Lower lobe of right lung (tissue), 2 donors: ENCODE measurements around the gene TRIM2. TPM values are rescaled to one million over a fixed set of nuclear protein-coding genes. Genes with fewer than 3 reads are reported as not detected.

Experiments
- ATAC-seq, 2 donors: fragments of 200-7000 bp; cut with Tn5 transposase; one replicate each; pipeline ENCODE4 v1.9.1; 2020 to 2022; ENCODE audit warnings: mild to moderate bottlenecking in 2 of 2, moderate library complexity in 2 of 2
- DNase-seq: peaks from one replicate; pipeline ENCODE4 v3.0.0-alpha.2; 2020
- H3K27ac ChIP-seq: fragments of 200-600 bp; one replicate; pipeline ENCODE4 v1.8.0; 2022
- H3K27me3 ChIP-seq: fragments of 200-600 bp; one replicate; pipeline ENCODE4 v1.8.0; 2022; ENCODE audit warnings: low read depth
- H3K36me3 ChIP-seq: fragments of 200-600 bp; one replicate; pipeline ENCODE4 v1.8.0; 2022; ENCODE audit warnings: mild to moderate bottlenecking
- H3K4me1 ChIP-seq: fragments of 200-600 bp; one replicate; pipeline ENCODE4 v1.8.0; 2022
- H3K4me3 ChIP-seq: fragments of 200-600 bp; one replicate; pipeline ENCODE4 v1.8.0; 2022; ENCODE audit warnings: mild to moderate bottlenecking
- H3K9me3 ChIP-seq: fragments of 200-600 bp; one replicate; pipeline ENCODE4 v1.8.0; 2022
- intact Hi-C: fragments of 100-400 bp; cut with DNase I; formaldehyde crosslinking; loops from one replicate; pipeline ENCODE4 v1.11.0; 2022
- total RNA-seq: library from RNA; stranded (reverse); fragmentation: NEBNext Ultra II Directional; extraction: Animal tissue kit (Norgen Biotek cat#: 25700); gene quantifications from one replicate; pipeline ENCODE4 v1.2.1, GENCODE V29; 2021
- TF ChIP-seq, protein P1 (sequence below): fragments of 200-600 bp; IDR thresholded peaks from one replicate; pipeline ENCODE4 v1.8.0; 2022; ENCODE audit warnings: antibody characterized with exemption, mild to moderate bottlenecking
- donor health status: DM: no; HTN: yes; CAD: no; lungs with severe emphysema.

The TRIM2 gene
- total RNA-seq, 1 donor from 2014 or later: 32.6 TPM

DNA sequence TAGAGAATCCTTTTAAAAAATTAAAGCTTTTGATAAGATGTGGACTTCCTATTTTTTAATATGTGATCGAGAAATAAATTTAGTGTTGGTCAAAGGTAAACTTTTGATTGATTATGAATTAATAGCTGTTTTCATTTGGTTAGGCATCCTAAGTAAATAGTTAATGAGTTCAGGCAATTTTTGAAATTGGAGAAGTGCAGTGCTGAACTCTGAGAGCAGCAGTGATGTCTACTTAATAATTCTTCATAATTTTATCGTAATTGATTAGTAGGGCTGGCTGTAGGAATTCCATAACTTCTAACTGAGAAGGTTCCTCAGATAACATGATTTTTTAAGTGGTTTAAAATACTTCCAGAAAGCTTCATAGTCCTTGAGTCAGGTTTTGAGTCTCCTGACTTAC is 141.8 kb downstream of the TRIM2 start:
- Histone ChIP-seq H3K4me1 (peaks cover 14% of the 10 kb centered on the region), H3K27ac (no peak overlapping the region), H3K27me3 (no peaks in the 10 kb centered on the region), H3K36me3 (no peaks in the 10 kb centered on the region), H3K9me3 (no peaks in the 10 kb centered on the region), H3K4me3 (no peak overlapping the region)
- DNase-seq: no peak
- intact Hi-C loops: loop anchor here (10.0 kb wide), 1 partner anchor 229 kb away; no protein-coding TSS in a partner anchor
- TF ChIP-seq, protein P1, sequence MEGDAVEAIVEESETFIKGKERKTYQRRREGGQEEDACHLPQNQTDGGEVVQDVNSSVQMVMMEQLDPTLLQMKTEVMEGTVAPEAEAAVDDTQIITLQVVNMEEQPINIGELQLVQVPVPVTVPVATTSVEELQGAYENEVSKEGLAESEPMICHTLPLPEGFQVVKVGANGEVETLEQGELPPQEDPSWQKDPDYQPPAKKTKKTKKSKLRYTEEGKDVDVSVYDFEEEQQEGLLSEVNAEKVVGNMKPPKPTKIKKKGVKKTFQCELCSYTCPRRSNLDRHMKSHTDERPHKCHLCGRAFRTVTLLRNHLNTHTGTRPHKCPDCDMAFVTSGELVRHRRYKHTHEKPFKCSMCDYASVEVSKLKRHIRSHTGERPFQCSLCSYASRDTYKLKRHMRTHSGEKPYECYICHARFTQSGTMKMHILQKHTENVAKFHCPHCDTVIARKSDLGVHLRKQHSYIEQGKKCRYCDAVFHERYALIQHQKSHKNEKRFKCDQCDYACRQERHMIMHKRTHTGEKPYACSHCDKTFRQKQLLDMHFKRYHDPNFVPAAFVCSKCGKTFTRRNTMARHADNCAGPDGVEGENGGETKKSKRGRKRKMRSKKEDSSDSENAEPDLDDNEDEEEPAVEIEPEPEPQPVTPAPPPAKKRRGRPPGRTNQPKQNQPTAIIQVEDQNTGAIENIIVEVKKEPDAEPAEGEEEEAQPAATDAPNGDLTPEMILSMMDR: no peak
- ATAC-seq: no peak

DNA sequence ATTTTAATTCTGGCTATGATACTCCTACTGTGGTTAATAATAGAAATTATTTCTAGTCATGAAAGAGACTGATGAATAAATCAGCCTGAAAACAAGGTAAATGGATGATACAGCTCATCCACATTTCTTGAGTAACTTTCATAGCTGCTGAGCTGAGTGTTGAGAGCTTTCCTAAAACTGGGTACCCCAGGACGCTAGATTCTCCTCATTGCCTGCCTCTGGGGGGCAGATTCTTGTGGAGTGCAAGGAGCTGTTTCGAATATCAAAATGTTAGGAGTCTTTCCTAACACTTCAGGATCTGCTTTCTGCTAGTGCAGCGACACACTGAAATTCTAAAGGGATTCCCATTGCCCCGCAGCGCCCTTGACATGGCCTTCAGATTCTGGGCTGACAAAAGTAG is 142.3 kb downstream of the TRIM2 start:
- no peaks in the 10 kb centered on the region for H3K27me3 ChIP-seq
- TF ChIP-seq, protein P1: no peak
- DNase-seq (no peak), ATAC-seq (no peak)
- intact Hi-C loops: loop anchor here (10.0 kb wide), 1 partner anchor 228 kb away; no protein-coding TSS in a partner anchor
- no peaks in the 10 kb centered on the region for H3K9me3 ChIP-seq
- H3K27ac ChIP-seq: no peak overlapping the region
- H3K4me1 ChIP-seq: peaks cover 14% of the 10 kb centered on the region
- no peak overlapping the region for H3K4me3 ChIP-seq
- no peaks in the 10 kb centered on the region for H3K36me3 ChIP-seq

DNA sequence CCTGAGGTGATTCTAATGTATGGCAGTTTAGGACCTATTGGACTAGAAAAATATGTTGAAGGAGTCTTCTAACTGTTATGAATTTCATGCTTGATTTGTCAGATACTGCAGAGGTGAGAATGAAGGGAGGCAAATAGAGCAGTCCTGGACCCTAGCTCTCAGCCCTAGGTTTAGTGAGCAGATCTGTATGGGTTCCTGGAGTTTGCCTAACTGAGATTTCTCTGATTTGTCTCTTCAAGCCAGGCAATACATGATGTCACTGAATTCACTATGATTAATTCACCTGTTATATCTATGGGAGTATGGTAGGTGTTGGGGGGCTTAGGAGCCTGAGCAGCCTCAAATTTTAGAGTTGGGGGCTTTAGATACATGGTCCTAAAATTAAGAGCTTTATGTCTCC is 142.9 kb downstream of the TRIM2 start:
- H3K4me3 ChIP-seq: no peak overlapping the region
- ATAC-seq (no peak), DNase-seq (no peak)
- TF ChIP-seq, protein P1: no peak
- H3K27me3 ChIP-seq: no peaks in the 10 kb centered on the region
- intact Hi-C loops: loop anchor here (10.0 kb wide), 1 partner anchor 228 kb away; no protein-coding TSS in a partner anchor
- H3K4me1 ChIP-seq: peaks cover 11% of the 10 kb centered on the region
- no peaks in the 10 kb centered on the region for H3K36me3 ChIP-seq
- no peaks in the 10 kb centered on the region for H3K9me3 ChIP-seq
- H3K27ac ChIP-seq: no peak overlapping the region

DNA sequence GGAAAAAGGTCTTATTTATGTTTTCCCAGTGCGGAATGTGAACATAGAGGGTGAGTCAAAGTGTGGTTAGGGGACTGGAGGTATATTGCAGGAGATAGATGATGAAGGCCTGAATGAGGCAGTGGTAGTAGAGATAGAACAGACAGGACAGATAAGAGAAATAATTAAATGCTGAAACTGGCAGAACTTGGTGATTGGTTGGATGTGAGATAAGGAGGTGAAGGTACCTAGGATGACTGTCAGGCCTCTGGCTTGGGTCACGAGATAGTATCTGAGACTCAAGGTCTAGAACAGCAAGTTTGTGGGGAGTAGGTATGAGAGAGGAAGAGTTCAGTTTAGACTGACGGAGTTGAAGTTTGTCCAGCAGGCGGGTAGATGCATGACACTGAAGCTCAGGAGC is 143.8 kb downstream of the TRIM2 start:
- H3K9me3 ChIP-seq: no peaks in the 10 kb centered on the region
- no peak overlapping the region for H3K4me3 ChIP-seq
- no peak for DNase-seq

DNA sequence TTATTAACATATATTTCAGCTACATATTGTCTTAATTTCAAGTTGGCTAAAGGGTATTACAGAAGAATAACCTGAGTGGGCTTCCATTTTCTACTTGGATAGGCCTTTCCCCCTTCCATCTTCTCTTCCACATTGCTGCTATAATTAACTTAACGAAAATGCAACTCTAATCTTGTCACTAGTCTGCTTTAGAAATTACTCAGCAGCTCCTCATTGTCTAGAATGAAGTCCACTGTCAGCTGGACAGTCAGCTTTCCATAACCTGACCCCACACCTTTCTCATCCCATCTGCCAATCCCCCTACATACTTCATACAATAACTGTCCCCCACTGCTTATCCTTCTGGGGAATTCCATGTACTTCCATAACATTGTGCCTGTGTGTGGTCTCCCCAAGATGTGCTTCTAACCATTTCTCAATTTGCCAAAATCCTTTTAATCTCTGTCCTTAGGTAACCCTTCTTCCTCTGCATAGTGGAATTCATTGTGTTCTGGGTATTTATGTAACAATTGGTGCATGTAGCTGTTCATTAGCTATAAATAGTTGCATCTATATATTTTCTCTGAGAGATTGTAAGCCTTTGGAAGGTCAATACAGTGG is 145.1 kb downstream of the TRIM2 start:
- Histone ChIP-seq H3K9me3 (no peaks in the 10 kb centered on the region), H3K27ac (no peak overlapping the region), H3K4me1 (peaks cover 5% of the 10 kb centered on the region), H3K4me3 (no peak overlapping the region), H3K36me3 (no peaks in the 10 kb centered on the region), H3K27me3 (no peaks in the 10 kb centered on the region)
- ATAC-seq: no peak
- DNase-seq: no peak
- TF ChIP-seq, protein P1: no peak
- intact Hi-C loops: loop anchor here (10.0 kb wide), 1 partner anchor 225 kb away; no protein-coding TSS in a partner anchor

More for the DNA sequence above, 143.8 kb downstream of the TRIM2 start:
- no peak overlapping the region for H3K27ac ChIP-seq
- no peaks in the 10 kb centered on the region for H3K36me3 ChIP-seq
- no peaks in the 10 kb centered on the region for H3K27me3 ChIP-seq
- TF ChIP-seq, protein P1: no peak
- H3K4me1 ChIP-seq: peaks cover 10% of the 10 kb centered on the region
- intact Hi-C loops: loop anchor here (10.0 kb wide), 1 partner anchor 227 kb away; no protein-coding TSS in a partner anchor
- ATAC-seq: no peak
